Activated T-cell treated with anti-CD3 and anti-CD28 coated beads, Interleukin-2, amount 50 U/mL, for 4 hours (primary cell): ENCODE data around the gene PITPNM3. TPM values are rescaled to one million over a fixed set of nuclear protein-coding genes. Genes with fewer than 3 reads are reported as not detected.
"Not testable (repeated sequence)": the region's sequence is repeated elsewhere in the genome, so short reads cannot be mapped to it uniquely, and the experiment has no call there.

ENCODE experiments used
- ATAC-seq, 2 donors: fragments of 200-7000 bp; cut with Tn5 transposase; one replicate each; pipeline ENCODE4 v1.10.0; 2021
- DNase-seq: peaks from one replicate; pipeline ENCODE4 v3.0.0-alpha.2; 2020
- H3K27me3 Mint-ChIP-seq: one replicate; pipeline ENCODE4 v1.8.0; 2021; ENCODE audit warnings: low read depth, mixed read lengths
- H3K36me3 Mint-ChIP-seq: one replicate; pipeline ENCODE4 v1.8.0; 2022; ENCODE audit warnings: mixed read lengths; ENCODE audit not compliant: insufficient read depth
- H3K4me1 Mint-ChIP-seq: one replicate; pipeline ENCODE4 v1.8.0; 2021; ENCODE audit warnings: low read depth, mixed read lengths
- H3K4me3 Mint-ChIP-seq: one replicate; pipeline ENCODE4 v1.8.0; 2021; ENCODE audit warnings: mild to moderate bottlenecking, moderate library complexity, mixed read lengths
- H3K9me3 Mint-ChIP-seq: one replicate; pipeline ENCODE4 v1.8.0; 2021; ENCODE audit warnings: mixed read lengths
- total RNA-seq, 3 donors: library from RNA; stranded (reverse); gene quantifications; one replicate each; pipeline ENCODE4 v1.2.1, GENCODE V29; 2021

PITPNM3 gene
- total RNA-seq, 3 donors from 2014 or later = 0.33 to 0.58 (median 0.56) TPM

GRCh38 chr17:6485646-6486412 lies 70.5 kb downstream of the PITPNM3 start:
- no peak overlapping the region for H3K4me3 Mint-ChIP-seq
- H3K36me3 Mint-ChIP-seq = no peaks in the 10 kb centered on the region
- H3K27me3 Mint-ChIP-seq = peaks cover 17% of the 10 kb centered on the region
- ATAC-seq = no peak
- DNase-seq = no peak
- H3K4me1 Mint-ChIP-seq = no peaks in the 10 kb centered on the region
- no peaks in the 10 kb centered on the region for H3K9me3 Mint-ChIP-seq

GRCh38 chr17:6483507-6483906 lies 72.8 kb downstream of the PITPNM3 start:
- no peak overlapping the region for H3K4me3 Mint-ChIP-seq
- no peaks in the 10 kb centered on the region for H3K9me3 Mint-ChIP-seq
- H3K27me3 Mint-ChIP-seq = peaks cover 10% of the 10 kb centered on the region
- ATAC-seq (no peak), DNase-seq (no peak)
- H3K36me3 Mint-ChIP-seq = no peaks in the 10 kb centered on the region
- no peaks in the 10 kb centered on the region for H3K4me1 Mint-ChIP-seq

- H3K36me3 Mint-ChIP-seq, ATAC-seq, H3K4me1 Mint-ChIP-seq, DNase-seq, H3K9me3 Mint-ChIP-seq, H3K4me3 Mint-ChIP-seq: not testable (repeated sequence)
- H3K27me3 Mint-ChIP-seq = peaks cover 10% of the 10 kb centered on the region
These were observed 73.6 kb downstream of the PITPNM3 start for GRCh38 chr17:6482796-6483195.

GRCh38 chr17:6482105-6482455 lies 74.3 kb downstream of the PITPNM3 start:
- Mint-ChIP-seq H3K4me3 (no peak overlapping the region), H3K4me1 (no peaks in the 10 kb centered on the region), H3K27me3 (peaks cover 10% of the 10 kb centered on the region), H3K9me3 (no peaks in the 10 kb centered on the region), H3K36me3 (no peaks in the 10 kb centered on the region)
- ATAC-seq (no peak), DNase-seq (no peak)

GRCh38 chr17:6480303-6480675 lies 76.1 kb downstream of the PITPNM3 start:
- DNase-seq (no peak), ATAC-seq (no peak)
- Mint-ChIP-seq H3K27me3 (peaks cover 10% of the 10 kb centered on the region), H3K36me3 (no peaks in the 10 kb centered on the region), H3K9me3 (no peaks in the 10 kb centered on the region), H3K4me3 (no peak overlapping the region), H3K4me1 (no peaks in the 10 kb centered on the region)

GRCh38 chr17:6479622-6480302 lies 76.6 kb downstream of the PITPNM3 start:
- no peaks in the 10 kb centered on the region for H3K4me1 Mint-ChIP-seq
- ATAC-seq (no peak), DNase-seq (no peak)

GRCh38 chr17:6478486-6478885 lies 77.9 kb downstream of the PITPNM3 start:
- no peaks in the 10 kb centered on the region for H3K9me3 Mint-ChIP-seq
- ATAC-seq (no peak), DNase-seq (no peak)
- no peak overlapping the region for H3K4me3 Mint-ChIP-seq
- H3K4me1 Mint-ChIP-seq = no peaks in the 10 kb centered on the region
- H3K36me3 Mint-ChIP-seq = no peaks in the 10 kb centered on the region
- H3K27me3 Mint-ChIP-seq = peaks cover 10% of the 10 kb centered on the region

More at GRCh38 chr17:6479622-6480302, 76.6 kb downstream of the PITPNM3 start:
- Mint-ChIP-seq H3K9me3 (no peaks in the 10 kb centered on the region), H3K4me3 (no peak overlapping the region), H3K36me3 (no peaks in the 10 kb centered on the region), H3K27me3 (peaks cover 10% of the 10 kb centered on the region)

- ATAC-seq (no peak), DNase-seq (no peak)
- H3K9me3 Mint-ChIP-seq = no peaks in the 10 kb centered on the region
- H3K4me3 Mint-ChIP-seq = no peak overlapping the region
- peaks cover 6% of the 10 kb centered on the region for H3K27me3 Mint-ChIP-seq
- peaks cover 2% of the 10 kb centered on the region for H3K4me1 Mint-ChIP-seq
- H3K36me3 Mint-ChIP-seq = no peaks in the 10 kb centered on the region
These were observed 78.4 kb downstream of the PITPNM3 start for GRCh38 chr17:6477831-6478383.

GRCh38 chr17:6476810-6477179 lies 79.6 kb downstream of the PITPNM3 start:
- Mint-ChIP-seq H3K27me3 (peaks cover 5% of the 10 kb centered on the region), H3K4me1 (peaks cover 2% of the 10 kb centered on the region), H3K36me3 (no peaks in the 10 kb centered on the region), H3K9me3 (no peaks in the 10 kb centered on the region), H3K4me3 (no peak overlapping the region)
- ATAC-seq (no peak), DNase-seq (no peak)

- peaks cover 2% of the 10 kb centered on the region for H3K4me1 Mint-ChIP-seq
- no peak for ATAC-seq
These were observed 80.1 kb downstream of the PITPNM3 start for GRCh38 chr17:6476076-6476809.

GRCh38 chr17:6475411-6475810 lies 80.9 kb downstream of the PITPNM3 start:
- ATAC-seq (no peak), DNase-seq (no peak)
- Mint-ChIP-seq H3K4me3 (no peak overlapping the region), H3K36me3 (no peaks in the 10 kb centered on the region), H3K4me1 (peaks cover 2% of the 10 kb centered on the region), H3K27me3 (no peaks in the 10 kb centered on the region), H3K9me3 (no peaks in the 10 kb centered on the region)

More at GRCh38 chr17:6476076-6476809, 80.1 kb downstream of the PITPNM3 start:
- Mint-ChIP-seq H3K4me3 (no peak overlapping the region), H3K27me3 (peaks cover 2% of the 10 kb centered on the region), H3K9me3 (no peaks in the 10 kb centered on the region), H3K36me3 (no peaks in the 10 kb centered on the region)
- DNase-seq = no peak

GRCh38 chr17:6474906-6475305 lies 81.4 kb downstream of the PITPNM3 start:
- no peaks in the 10 kb centered on the region for H3K9me3 Mint-ChIP-seq
- H3K4me3 Mint-ChIP-seq = no peak overlapping the region
- no peak for ATAC-seq

GRCh38 chr17:6474376-6474775 lies 82.0 kb downstream of the PITPNM3 start:
- ATAC-seq (no peak), DNase-seq (no peak)
- Mint-ChIP-seq H3K4me1 (peaks cover 2% of the 10 kb centered on the region), H3K4me3 (no peak overlapping the region), H3K9me3 (no peaks in the 10 kb centered on the region), H3K27me3 (no peaks in the 10 kb centered on the region), H3K36me3 (no peaks in the 10 kb centered on the region)

More at GRCh38 chr17:6474906-6475305, 81.4 kb downstream of the PITPNM3 start:
- Mint-ChIP-seq H3K36me3 (no peaks in the 10 kb centered on the region), H3K27me3 (no peaks in the 10 kb centered on the region), H3K4me1 (peaks cover 2% of the 10 kb centered on the region)
- DNase-seq = no peak

GRCh38 chr17:6473128-6473767 lies 83.1 kb downstream of the PITPNM3 start:
- peaks cover 2% of the 10 kb centered on the region for H3K4me1 Mint-ChIP-seq
- no peaks in the 10 kb centered on the region for H3K36me3 Mint-ChIP-seq
- H3K4me3 Mint-ChIP-seq = no peak overlapping the region
- peak; percentile 67 to 69 for ATAC-seq
- no peaks in the 10 kb centered on the region for H3K27me3 Mint-ChIP-seq
- DNase-seq = peak; percentile 66
- no peaks in the 10 kb centered on the region for H3K9me3 Mint-ChIP-seq
